Lung (tissue), 12 donors: ENCODE results near the gene XRCC3. TPM values are rescaled to one million over a fixed set of nuclear protein-coding genes. Genes with fewer than 3 reads are reported as not detected.

Experiments
- ATAC-seq: fragments of 200-7000 bp; cut with Tn5 transposase; one replicate; pipeline ENCODE4 v1.9.1; 2020; ENCODE audit warnings: moderate number of reproducible peaks; ENCODE audit not compliant: insufficient read depth, low FRiP score
- DNase-seq, 3 donors: peaks; one replicate each; pipeline ENCODE4 v3.0.0-alpha.2; 2013 to 2017
- H3K27ac ChIP-seq, 2 donors: one replicate each; pipeline ENCODE4 v1.5.1; 2013; ENCODE audit warnings: mild to moderate bottlenecking in 2 of 2, moderate library complexity in 2 of 2, control low read depth in 1 of 2, inconsistent platforms in 1 of 2, low read depth in 1 of 2, low read length in 1 of 2
- H3K27me3 ChIP-seq, 3 donors: one replicate each; pipeline ENCODE4 v1.5.1; 2013; ENCODE audit warnings: low read length in 2 of 3; ENCODE audit not compliant: control insufficient read depth in 3 of 3, insufficient read depth in 3 of 3
- H3K36me3 ChIP-seq, 4 donors: one replicate each; pipeline ENCODE4 v1.5.1; 2013; ENCODE audit warnings: low read length in 4 of 4, mild to moderate bottlenecking in 1 of 4, moderate library complexity in 1 of 4; ENCODE audit not compliant: control insufficient read depth in 4 of 4, insufficient read depth in 4 of 4
- H3K4me1 ChIP-seq, 5 donors: one replicate each; pipeline ENCODE4 v1.5.1; 2013; ENCODE audit warnings: low read length in 5 of 5, mild to moderate bottlenecking in 2 of 5, moderate library complexity in 1 of 5; ENCODE audit not compliant: control insufficient read depth in 5 of 5, insufficient read depth in 5 of 5
- H3K4me3 ChIP-seq: one replicate; pipeline ENCODE4 v1.5.1; 2013; ENCODE audit warnings: mild to moderate bottlenecking, control low read depth, moderate library complexity
- H3K9ac ChIP-seq, 2 donors: one replicate each; pipeline ENCODE4 v1.5.1; 2013; ENCODE audit warnings: low read length in 2 of 2, control low read depth in 1 of 2; ENCODE audit not compliant: insufficient read depth in 1 of 2
- H3K9me3 ChIP-seq, 4 donors: one replicate each; pipeline ENCODE4 v1.5.1; 2013; ENCODE audit warnings: low read length in 3 of 4, mild to moderate bottlenecking in 1 of 4, moderate library complexity in 1 of 4; ENCODE audit not compliant: control insufficient read depth in 4 of 4, insufficient read depth in 3 of 4
- WGBS, 2 donors: extraction: QIAGEN DNeasy Blood & Tissue Kit; methylation state at CpG; one replicate each; pipeline ENCODE4 v1.1.7; 2013; 5-methylcytosine and 5-hydroxymethylcytosine counted together
- polyA plus RNA-seq, 2 donors: library from polyadenylated mRNA; stranded (reverse); fragments of 200-250 nt; gene quantifications; one replicate each; pipeline ENCODE4 v1.2.1, GENCODE V29; 2013
- total RNA-seq, 2 donors: library from RNA; depleted of rRNA in 1 of 2; stranded (reverse); fragments of >200 nt in 1 of 2; gene quantifications; one replicate each; pipeline ENCODE4 v1.2.1, GENCODE V29; 2014 to 2021
- TF ChIP-seq, protein P1 (sequence below): IDR thresholded peaks from 2 replicates; pipeline ENCODE4 v1.5.1; 2012; ENCODE audit warnings: mild to moderate bottlenecking; ENCODE audit errors: control extremely low read depth, extremely low read depth
- donor health status: control.
- donor health status: control.
- donor health status: Bipolar disorder and iron deficiency.
- donor health status: healthy.
- donor health status: DM: yes; HTN: yes; CAD: no.

The XRCC3 gene
- total and polyA plus RNA-seq, 4 donors, result 4.4 to 10.4 (median 6.0) TPM

DNA sequence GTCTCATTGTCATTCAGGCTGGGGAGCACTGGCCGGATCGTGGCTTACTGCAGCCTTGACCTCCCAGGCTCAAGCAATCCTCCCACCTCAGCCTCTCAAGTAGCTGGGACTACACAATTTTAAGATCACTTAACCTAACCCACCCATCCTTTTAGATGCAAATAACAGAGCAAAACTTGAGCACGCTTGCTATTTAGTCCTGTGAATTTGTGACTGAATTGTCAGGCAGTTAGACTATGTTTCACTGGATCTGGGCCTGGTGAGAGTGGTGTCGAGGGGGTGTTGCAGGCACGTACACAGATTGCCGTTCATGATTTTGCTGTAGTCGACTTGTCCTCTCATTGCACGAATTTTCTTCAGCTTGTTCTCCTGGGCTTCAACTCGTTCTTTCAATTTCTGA lies 38.5 kb upstream of the XRCC3 start:
- no peak for ATAC-seq

GRCh38 chr14:103749860-103750259 lies 34.6 kb upstream of the XRCC3 start:
- no peak for ATAC-seq
- Histone ChIP-seq H3K9ac (no peak overlapping the region), H3K4me3 (no peak overlapping the region), H3K36me3 (peaks cover 0 to 39% (median 8%) of the 10 kb centered on the region in 4 donors), H3K4me1 (no peaks in the 10 kb centered on the region), H3K9me3 (no peaks in the 10 kb centered on the region), H3K27me3 (no peaks in the 10 kb centered on the region), H3K27ac (no peak overlapping the region)
- TF ChIP-seq, protein P1, sequence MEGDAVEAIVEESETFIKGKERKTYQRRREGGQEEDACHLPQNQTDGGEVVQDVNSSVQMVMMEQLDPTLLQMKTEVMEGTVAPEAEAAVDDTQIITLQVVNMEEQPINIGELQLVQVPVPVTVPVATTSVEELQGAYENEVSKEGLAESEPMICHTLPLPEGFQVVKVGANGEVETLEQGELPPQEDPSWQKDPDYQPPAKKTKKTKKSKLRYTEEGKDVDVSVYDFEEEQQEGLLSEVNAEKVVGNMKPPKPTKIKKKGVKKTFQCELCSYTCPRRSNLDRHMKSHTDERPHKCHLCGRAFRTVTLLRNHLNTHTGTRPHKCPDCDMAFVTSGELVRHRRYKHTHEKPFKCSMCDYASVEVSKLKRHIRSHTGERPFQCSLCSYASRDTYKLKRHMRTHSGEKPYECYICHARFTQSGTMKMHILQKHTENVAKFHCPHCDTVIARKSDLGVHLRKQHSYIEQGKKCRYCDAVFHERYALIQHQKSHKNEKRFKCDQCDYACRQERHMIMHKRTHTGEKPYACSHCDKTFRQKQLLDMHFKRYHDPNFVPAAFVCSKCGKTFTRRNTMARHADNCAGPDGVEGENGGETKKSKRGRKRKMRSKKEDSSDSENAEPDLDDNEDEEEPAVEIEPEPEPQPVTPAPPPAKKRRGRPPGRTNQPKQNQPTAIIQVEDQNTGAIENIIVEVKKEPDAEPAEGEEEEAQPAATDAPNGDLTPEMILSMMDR, result no peak
- 90 to 91% methylated on average over 5 of the region's 5 CpGs for WGBS, 2 donors
- DNase-seq, result no peak

More for the DNA sequence above, 38.5 kb upstream of the XRCC3 start:
- no peak overlapping the region for H3K4me3 ChIP-seq
- H3K4me1 ChIP-seq, result peaks cover 0 to 8% (median 0%) of the 10 kb centered on the region in 5 donors
- DNase-seq, result no peak
- H3K9me3 ChIP-seq, result no peaks in the 10 kb centered on the region
- H3K36me3 ChIP-seq, result peaks cover 0 to 16% (median 8%) of the 10 kb centered on the region in 4 donors
- no peak overlapping the region for H3K9ac ChIP-seq
- TF ChIP-seq, protein P1, result no peak
- no peak overlapping the region for H3K27ac ChIP-seq
- H3K27me3 ChIP-seq, result no peaks in the 10 kb centered on the region
- WGBS, 2 donors, result 86 to 88% methylated on average over 9 of the region's 9 CpGs

- peaks cover 0 to 42% (median 8%) of the 10 kb centered on the region in 4 donors for H3K36me3 ChIP-seq
- TF ChIP-seq, protein P1, result no peak
- no peak overlapping the region for H3K4me3 ChIP-seq
- H3K27ac ChIP-seq, result no peak overlapping the region
- no peak overlapping the region for H3K9ac ChIP-seq
- WGBS, 2 donors, result 95% methylated on average over 5 of the region's 5 CpGs
- H3K4me1 ChIP-seq, result no peaks in the 10 kb centered on the region
- H3K27me3 ChIP-seq, result no peaks in the 10 kb centered on the region
- DNase-seq, result no peak
- ATAC-seq, result no peak
- H3K9me3 ChIP-seq, result no peaks in the 10 kb centered on the region
These were observed 34.2 kb upstream of the XRCC3 start for GRCh38 chr14:103749452-103749851.

- no peaks in the 10 kb centered on the region for H3K4me1 ChIP-seq
- no peaks in the 10 kb centered on the region for H3K27me3 ChIP-seq
- H3K4me3 ChIP-seq, result no peak overlapping the region
- H3K9ac ChIP-seq, result no peak overlapping the region
- no peaks in the 10 kb centered on the region for H3K9me3 ChIP-seq
- WGBS, 2 donors, result 81 to 90% methylated on average over 5 of the region's 5 CpGs
- ATAC-seq (no peak), DNase-seq (no peak)
- peaks cover 0 to 39% (median 6%) of the 10 kb centered on the region in 4 donors for H3K36me3 ChIP-seq
- TF ChIP-seq, protein P1, result no peak
- no peak overlapping the region for H3K27ac ChIP-seq
These were observed 33.2 kb upstream of the XRCC3 start for GRCh38 chr14:103748534-103748857.
